NCI-H69 (cell line): Measurements from ENCODE around the gene EFHC1.
"Not testable (repeated sequence)": the region's sequence is repeated elsewhere in the genome, so short reads cannot be mapped to it uniquely, and the experiment has no call there.

Source experiments
- DNase-seq: peaks from one replicate; lab custom pipeline; 2025; lab: John Stamatoyannopoulos, UW

Gene EFHC1

GRCh38 chr6:52438926-52439325 lies 18.8 kb downstream of the EFHC1 start:
- DNase-seq = no peak

- DNase-seq = no peak
Observed at GRCh38 chr6:52454556-52454955, 34.4 kb downstream of the EFHC1 start.

GRCh38 chr6:52457096-52457495 lies 37.0 kb downstream of the EFHC1 start:
- DNase-seq = no peak

GRCh38 chr6:52461194-52461593 lies 41.1 kb downstream of the EFHC1 start:
- not testable (repeated sequence) for DNase-seq

GRCh38 chr6:52474173-52474572 lies 54.0 kb downstream of the EFHC1 start:
- no peak for DNase-seq

GRCh38 chr6:52475307-52475706 lies 55.2 kb downstream of the EFHC1 start:
- DNase-seq = no peak

GRCh38 chr6:52482903-52483670 lies 62.9 kb downstream of the EFHC1 start:
- DNase-seq = peak; percentile 58

GRCh38 chr6:52483671-52484003 lies 63.5 kb downstream of the EFHC1 start:
- no peak for DNase-seq

GRCh38 chr6:52489881-52490280 lies 69.7 kb downstream of the EFHC1 start:
- DNase-seq = no peak

- DNase-seq = no peak
Observed at GRCh38 chr6:52491203-52492069, 71.3 kb downstream of the EFHC1 start.

- no peak for DNase-seq
Observed at GRCh38 chr6:52493669-52494068, 73.5 kb downstream of the EFHC1 start.

- DNase-seq = no peak
Observed at GRCh38 chr6:52494298-52495072, 74.3 kb downstream of the EFHC1 start.

GRCh38 chr6:52495922-52496321 lies 75.8 kb downstream of the EFHC1 start:
- peak; percentile 30 for DNase-seq

- DNase-seq = no peak
Observed at GRCh38 chr6:52496631-52497030, 76.5 kb downstream of the EFHC1 start.

GRCh38 chr6:52497652-52498408 lies 77.7 kb downstream of the EFHC1 start:
- DNase-seq = peak; percentile 19

- DNase-seq = no peak
Observed at GRCh38 chr6:52498538-52499017, 78.4 kb downstream of the EFHC1 start.

- no peak for DNase-seq
Observed at GRCh38 chr6:52499026-52499425, 78.9 kb downstream of the EFHC1 start.

- no peak for DNase-seq
Observed at GRCh38 chr6:52499681-52500236, 79.6 kb downstream of the EFHC1 start.

GRCh38 chr6:52500238-52501129 lies 80.3 kb downstream of the EFHC1 start:
- DNase-seq = no peak

- DNase-seq = no peak
Observed at GRCh38 chr6:52502306-52503029, 82.3 kb downstream of the EFHC1 start.
